Fibroblast of pulmonary artery (primary cell): Measurements from ENCODE around the gene KIAA1958.
A peak's percentile ranks its signal among the peaks of the same experiment; 100 is the strongest.

Source experiments
- DNase-seq: peaks from one replicate; pipeline ENCODE4 v3.0.0-alpha.2; 2010; ENCODE audit warnings: low read depth
- H3K4me3 ChIP-seq: replicated peaks from 2 replicates; pipeline ENCODE4 v1.5.1; 2011; ENCODE audit warnings: low read depth, mild to moderate bottlenecking, control low read depth, low read length, moderate library complexity
- CTCF ChIP-seq: IDR thresholded peaks from 2 replicates; pipeline ENCODE4 v1.5.1; 2011; ENCODE audit warnings: mild to moderate bottlenecking, control low read depth, low read length, inconsistent platforms; ENCODE audit errors: missing control alignments

The KIAA1958 gene

GRCh38 chr9:112446080-112446479, 40.5 kb upstream of the KIAA1958 start:
- no peak for DNase-seq
- H3K4me3 ChIP-seq = no peak overlapping the region
- TF ChIP-seq CTCF = no peak

GRCh38 chr9:112446526-112446925, 40.1 kb upstream of the KIAA1958 start:
- TF ChIP-seq CTCF = no peak
- no peak for DNase-seq
- no peak overlapping the region for H3K4me3 ChIP-seq

- no peak overlapping the region for H3K4me3 ChIP-seq
- TF ChIP-seq CTCF = no peak
- DNase-seq = peak; percentile 23
Measured at GRCh38 chr9:112447283-112447761, 39.3 kb upstream of the KIAA1958 start.

- TF ChIP-seq CTCF = no peak
- no peak overlapping the region for H3K4me3 ChIP-seq
Measured at GRCh38 chr9:112462855-112463254, 23.8 kb upstream of the KIAA1958 start.

GRCh38 chr9:112465352-112465751, 21.3 kb upstream of the KIAA1958 start:
- TF ChIP-seq CTCF = no peak
- DNase-seq = no peak
- H3K4me3 ChIP-seq = no peak overlapping the region

More at GRCh38 chr9:112462855-112463254, 23.8 kb upstream of the KIAA1958 start:
- DNase-seq = no peak

- no peak for TF ChIP-seq CTCF
- DNase-seq = no peak
- H3K4me3 ChIP-seq = no peak overlapping the region
Measured at GRCh38 chr9:112472996-112473395, 13.6 kb upstream of the KIAA1958 start.

GRCh38 chr9:112473986-112474385, 12.6 kb upstream of the KIAA1958 start:
- H3K4me3 ChIP-seq = no peak overlapping the region
- DNase-seq = no peak
- no peak for TF ChIP-seq CTCF
